Thyroid gland (tissue), 4 donors: Measurements from ENCODE around the gene WWP2. TPM values are rescaled to one million over a fixed set of nuclear protein-coding genes. Genes with fewer than 3 reads are reported as not detected.

ENCODE experiments used
- DNase-seq, 2 donors: peaks; one replicate each; pipeline ENCODE4 v3.0.0-alpha.2; 2019
- H3K27ac ChIP-seq, 3 donors: fragments of 200-600 bp; sonication (generic); 1 replicate in 2 of 3; 2 replicates in 1 of 3; pipeline ENCODE4 v1.5.1; 2016 to 2019; ENCODE audit warnings: mild to moderate bottlenecking in 1 of 3, moderate library complexity in 1 of 3
- H3K27me3 ChIP-seq: fragments of 200-600 bp; sonication (generic); one replicate; pipeline ENCODE4 v1.5.1; 2019
- H3K36me3 ChIP-seq, 2 donors: fragments of 200-600 bp; sonication (generic); one replicate each; pipeline ENCODE4 v1.5.1; 2016 to 2019
- H3K4me1 ChIP-seq, 2 donors: fragments of 200-600 bp; sonication (generic); one replicate each; pipeline ENCODE4 v1.5.1; 2017 to 2019
- H3K4me3 ChIP-seq, 3 donors: fragments of 200-600 bp; sonication (generic); replicated peaks in 1 of 3; 1 replicate in 2 of 3; 2 replicates in 1 of 3; pipeline ENCODE4 v1.5.1; 2016; ENCODE audit warnings: mild to moderate bottlenecking in 1 of 3
- H3K9me3 ChIP-seq: fragments of 200-600 bp; sonication (generic); one replicate; pipeline ENCODE4 v1.5.1; 2017
- CTCF ChIP-seq, 6 experiments: fragments of 200-600 bp in 3 of 6; fragments of 450-650 bp in 3 of 6; sonication (generic) in 3 of 6; IDR thresholded peaks; one replicate each; pipeline ENCODE4 v1.5.1; 2016 to 2019; ENCODE audit warnings: antibody characterized with exemption in 6 of 6, mild to moderate bottlenecking in 2 of 6, inconsistent platforms in 1 of 6, moderate library complexity in 1 of 6
- POLR2A ChIP-seq, 2 donors: fragments of 450-650 bp; IDR thresholded peaks; one replicate each; pipeline ENCODE4 v1.6.1; 2017; ENCODE audit warnings: antibody characterized with exemption in 2 of 2, mild to moderate bottlenecking in 2 of 2, moderate library complexity in 1 of 2
- WGBS, 2 donors: methylation state at CpG; one replicate each; pipeline ENCODE4 v1.1.5; 2017; 5-methylcytosine and 5-hydroxymethylcytosine counted together
- intact Hi-C: fragments of 100-400 bp; cut with DNase I; formaldehyde crosslinking; loops from one replicate; pipeline ENCODE4 v1.15.1; 2023
- total RNA-seq, 4 donors: library from RNA; depleted of rRNA; stranded (reverse); fragments of >200 nt; gene quantifications; one replicate each; pipeline ENCODE4 v1.2.3, GENCODE V29; 2016

WWP2 gene
- total RNA-seq, 4 donors from 2014 or later = 35.9 to 72.1 (median 47.7) TPM

GRCh38 chr16:69858191-69859104, 96.3 kb downstream of the WWP2 start:
- Histone ChIP-seq H3K4me3 (no peak overlapping the region), H3K36me3 (no peaks in the 10 kb centered on the region), H3K27me3 (no peaks in the 10 kb centered on the region), H3K4me1 (peaks cover 21 to 36% of the 10 kb centered on the region in 2 donors), H3K9me3 (no peaks in the 10 kb centered on the region), H3K27ac (peak overlapping the region in 2 of 3 donors; percentile 96)
- WGBS, 2 donors = 92 to 94% methylated on average over 13 of the region's 13 CpGs
- intact Hi-C loops = no loop called here
- DNase-seq = no peak
- TF ChIP-seq CTCF (IDR thresholded peaks at IDR 0.05) = no peak
- no peak for TF ChIP-seq POLR2A (IDR thresholded peaks at IDR 0.05)

DNA sequence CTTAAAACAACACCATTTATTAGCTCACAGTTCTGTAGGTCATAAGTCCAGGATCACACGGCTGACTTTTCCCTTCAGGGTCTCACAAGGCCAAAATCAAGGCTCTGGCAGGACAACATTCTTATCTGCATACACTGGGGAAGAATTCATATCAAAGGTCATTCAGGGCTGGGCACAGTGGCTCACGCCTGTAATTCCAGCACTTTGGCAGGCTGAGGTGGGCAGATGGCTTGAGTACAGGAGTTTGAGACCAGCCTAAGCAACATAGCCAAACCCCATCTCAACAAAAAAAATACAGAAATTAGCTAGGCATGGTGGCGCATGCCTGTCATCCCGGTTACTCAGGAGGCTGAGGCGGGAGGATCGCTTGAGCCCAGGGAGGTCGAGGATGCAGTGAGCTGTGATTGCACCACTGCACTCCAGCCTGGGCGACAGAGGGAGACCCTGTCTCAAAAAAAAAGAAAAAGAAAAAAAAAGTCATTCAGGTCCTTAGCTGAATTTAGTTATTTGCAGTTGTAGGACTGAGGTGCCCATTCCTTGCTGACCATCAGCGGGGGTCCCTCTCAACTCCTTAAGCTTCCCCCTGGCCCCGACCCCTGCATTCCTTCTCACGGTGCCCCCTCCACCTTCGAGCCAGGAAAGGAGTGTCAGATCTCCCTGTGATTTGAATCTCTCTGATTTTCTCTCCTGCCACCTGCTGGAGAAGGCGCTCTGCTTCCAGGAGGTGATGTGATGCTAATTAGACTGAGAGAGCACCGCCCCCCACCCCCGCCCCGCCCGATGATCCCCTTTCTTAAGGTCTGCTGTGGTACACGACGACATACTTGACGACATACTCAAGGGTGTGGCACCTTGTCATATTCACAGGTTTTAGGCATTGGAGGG, 97.2 kb downstream of the WWP2 start:
- TF ChIP-seq POLR2A (IDR thresholded peaks at IDR 0.05) = no peak
- peak in 2 of 6 experiments; percentile 32 to 47 for TF ChIP-seq CTCF (IDR thresholded peaks at IDR 0.05)
- no peak overlapping the region for H3K4me3 ChIP-seq
- peak overlapping the region; percentile 92 to 96 (median 96) for H3K27ac ChIP-seq
- H3K27me3 ChIP-seq = no peaks in the 10 kb centered on the region
- peak; percentile 37 to 57 for DNase-seq
- H3K4me1 ChIP-seq = peaks cover 21 to 36% of the 10 kb centered on the region in 2 donors
- intact Hi-C loops = no loop called here
- no peaks in the 10 kb centered on the region for H3K36me3 ChIP-seq
- WGBS, 2 donors = 52 to 60% methylated on average over 20 of the region's 20 CpGs
- H3K9me3 ChIP-seq = no peaks in the 10 kb centered on the region

DNA sequence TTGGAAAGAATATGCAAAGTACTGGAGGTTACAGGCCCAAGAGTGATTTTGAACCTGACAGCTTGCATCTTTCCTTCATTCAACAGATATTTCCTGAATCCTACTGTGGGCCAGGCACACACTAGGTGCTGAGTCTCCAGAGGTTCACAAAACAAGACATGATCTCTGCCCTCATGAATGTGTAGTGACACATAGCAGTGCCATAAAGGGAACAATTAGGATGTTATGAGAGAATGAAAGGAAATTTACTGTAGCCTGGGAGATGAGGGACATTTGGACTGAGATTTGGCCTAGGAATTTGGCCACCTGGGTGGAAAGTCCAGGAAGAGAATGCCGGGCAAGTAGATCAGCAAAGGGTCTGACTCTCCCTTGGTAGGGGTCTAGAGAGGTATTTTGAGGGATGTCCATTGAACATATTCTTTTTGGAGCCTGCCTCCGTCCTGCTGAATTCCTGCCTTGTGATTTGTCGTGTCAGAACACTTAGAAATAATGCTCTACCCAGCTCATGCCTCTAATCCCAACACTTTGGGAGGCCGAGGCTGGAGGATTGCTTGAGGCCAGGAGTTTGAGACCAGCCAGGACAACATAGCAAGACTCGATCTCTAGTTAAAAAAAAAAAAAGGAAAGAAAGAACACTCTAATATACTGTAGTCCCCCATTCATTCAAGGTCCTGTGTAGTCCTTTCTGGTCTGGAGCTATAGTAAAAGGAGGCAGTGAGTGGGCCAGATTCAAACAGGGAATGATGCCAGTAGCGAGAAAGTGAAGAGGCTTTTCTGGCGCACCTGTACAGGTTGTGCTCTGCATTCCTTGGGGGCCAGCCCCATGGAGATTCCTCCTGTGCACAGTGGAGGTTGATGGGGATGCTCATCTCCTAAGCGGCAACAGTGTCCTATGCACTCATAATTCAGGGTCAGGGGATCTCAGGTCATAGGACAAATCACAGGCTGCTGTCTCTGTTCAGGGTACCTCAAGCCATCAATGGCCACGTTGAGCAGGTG, 98.4 kb downstream of the WWP2 start:
- TF ChIP-seq CTCF (IDR thresholded peaks at IDR 0.05) = no peak
- H3K27me3 ChIP-seq = no peaks in the 10 kb centered on the region
- WGBS, 2 donors = 63 to 72% methylated on average over 9 of the region's 9 CpGs
- H3K36me3 ChIP-seq = no peaks in the 10 kb centered on the region
- H3K4me3 ChIP-seq = no peak overlapping the region
- peak overlapping the region; percentile 92 to 96 (median 96) for H3K27ac ChIP-seq
- DNase-seq = peak; percentile 73 to 78
- H3K4me1 ChIP-seq = peaks cover 21 to 36% of the 10 kb centered on the region in 2 donors
- no peaks in the 10 kb centered on the region for H3K9me3 ChIP-seq
- intact Hi-C loops = no loop called here

GRCh38 chr16:69861292-69862030, 99.3 kb downstream of the WWP2 start:
- WGBS, 2 donors = 18 to 21% methylated on average over 12 of the region's 12 CpGs
- no peaks in the 10 kb centered on the region for H3K9me3 ChIP-seq
- H3K4me3 ChIP-seq = no peak overlapping the region
- H3K27ac ChIP-seq = peak overlapping the region; percentile 92 to 96 (median 96)
- peaks cover 21 to 36% of the 10 kb centered on the region in 2 donors for H3K4me1 ChIP-seq
- peak; percentile 81 to 84 for DNase-seq
- H3K27me3 ChIP-seq = no peaks in the 10 kb centered on the region
- intact Hi-C loops = no loop called here
- TF ChIP-seq POLR2A (IDR thresholded peaks at IDR 0.05) (peak in 1 of 2 donors; percentile 46), CTCF (IDR thresholded peaks at IDR 0.05) (no peak)
- no peaks in the 10 kb centered on the region for H3K36me3 ChIP-seq
